GM12878 (cell line): Measurements from ENCODE around the gene STK4. TPM values are rescaled to one million over a fixed set of nuclear protein-coding genes. Genes with fewer than 3 reads are reported as not detected.

Experiments used
- ATAC-seq: fragments of 200-7000 bp; cut with Tn5 transposase; 3 replicates; pipeline ENCODE4 v1.9.1; 2020; ENCODE audit warnings: mild to moderate bottlenecking, moderate library complexity
- BruUV-seq: library from RNA; stranded (reverse); fragments of 400-500 nt; replicated peaks from 2 replicates; lab custom pipeline; 2021; lab: Mats Ljungman, UMichigan
- CTCF ChIA-PET: fragments of 300-600 bp; sonication (Branson Sonifier 250); formaldehyde crosslinking; extraction: SDS; loops from one replicate; lab custom pipeline; 2021; ENCODE audit warnings: inconsistent platforms; lab: Yijun Ruan, JAX
- POLR2A ChIA-PET: fragments of 350-600 bp; formaldehyde crosslinking; extraction: SDS; loops from one replicate; lab custom pipeline; 2021; ENCODE audit warnings: inconsistent platforms; lab: Charles Lee
- RAD21 ChIA-PET: fragments of 300-600 bp; sonication (Branson Sonifier 250); formaldehyde crosslinking; loops from one replicate; lab custom pipeline; 2023; ENCODE audit warnings: antibody characterized with exemption; ENCODE audit not compliant: unreplicated experiment; lab: Charles Lee
- SMC1A ChIA-PET: fragments of 300-600 bp; sonication (Branson Sonifier 250); formaldehyde crosslinking; loops from one replicate; lab custom pipeline; 2023; ENCODE audit not compliant: unreplicated experiment, uncharacterized antibody; lab: Charles Lee
- DNase-seq: peaks from one replicate; pipeline ENCODE4 v3.0.0-alpha.2; 2011; ENCODE audit warnings: low read depth, low spot score
- FAIRE-seq: peaks from 3 replicates; lab custom pipeline; 2011; peaks lifted over from hg19 to GRCh38; lab: Jason Lieb, UNC
- H2AFZ ChIP-seq: 2 replicates; pipeline ENCODE4 v1.6.0; 2011; ENCODE audit warnings: low read depth, low read length, control low read depth; ENCODE audit not compliant: control insufficient read depth
- H3K27ac ChIP-seq: 2 replicates; pipeline ENCODE4 v1.5.1; 2011; ENCODE audit warnings: control low read depth; ENCODE audit not compliant: control insufficient read depth, insufficient read depth
- H3K27me3 ChIP-seq, 2 experiments: replicated peaks in 1 of 2; 2 replicates each; pipeline versions ENCODE4 v1.6.0 to v1.6.1; 2011; ENCODE audit warnings: low read length in 1 of 2; ENCODE audit not compliant: control insufficient read depth in 2 of 2, insufficient read depth in 2 of 2
- H3K36me3 ChIP-seq, 2 experiments: 2 replicates each; pipeline ENCODE4 v1.5.1; 2011; ENCODE audit warnings: low read length in 1 of 2; ENCODE audit not compliant: control insufficient read depth in 2 of 2, insufficient read depth in 2 of 2
- H3K4me1 ChIP-seq: 2 replicates; pipeline ENCODE4 v1.6.1; 2011; ENCODE audit warnings: mild to moderate bottlenecking, low read length, moderate library complexity, mixed read lengths; ENCODE audit not compliant: control insufficient read depth, insufficient read depth
- H3K4me2 ChIP-seq: 2 replicates; pipeline ENCODE4 v1.6.0; 2011; ENCODE audit warnings: control low read depth; ENCODE audit not compliant: control insufficient read depth, insufficient read depth
- H3K4me3 ChIP-seq: fragments of 200-600 bp; sonication (generic); 2 replicates; pipeline ENCODE4 v1.5.1; 2016
- H3K79me2 ChIP-seq: 2 replicates; pipeline ENCODE4 v1.6.0; 2011; ENCODE audit warnings: low read length; ENCODE audit not compliant: control insufficient read depth, insufficient read depth
- H3K9ac ChIP-seq: 2 replicates; pipeline ENCODE4 v1.8.0; 2011; ENCODE audit warnings: low read length, control low read depth, mixed read lengths; ENCODE audit not compliant: control insufficient read depth, insufficient read depth
- H3K9me3 ChIP-seq: replicated peaks from 3 replicates; pipeline ENCODE4 v1.5.1; 2011; ENCODE audit warnings: mild to moderate bottlenecking, low read length; ENCODE audit not compliant: control insufficient read depth, insufficient read depth
- H4K20me1 ChIP-seq: 2 replicates; pipeline ENCODE4 v1.6.0; 2011; ENCODE audit not compliant: control insufficient read depth, insufficient read depth
- BMI1 ChIP-seq: fragments of 450-650 bp; IDR thresholded peaks from 2 replicates; pipeline ENCODE4 v1.6.1; 2016; ENCODE audit warnings: mild to moderate bottlenecking, moderate library complexity, borderline replicate concordance
- EED ChIP-seq: sonication (generic); IDR thresholded peaks from 2 replicates; pipeline ENCODE4 v1.6.1; 2016; ENCODE audit warnings: antibody characterized with exemption, low read depth
- HCFC1 ChIP-seq: fragments of 150-350 bp; IDR thresholded peaks from 2 replicates; pipeline ENCODE4 v1.6.1; 2014; ENCODE audit warnings: low read length
- HDGF ChIP-seq: fragments of 450-650 bp; IDR thresholded peaks from 2 replicates; pipeline ENCODE4 v1.6.1; 2016; ENCODE audit warnings: antibody characterized with exemption
- MYB ChIP-seq: fragments of 150-350 bp; IDR thresholded peaks from 2 replicates; pipeline ENCODE4 v1.6.1; 2014; ENCODE audit warnings: mild to moderate bottlenecking, low read depth, low read length, borderline replicate concordance
- RELA ChIP-seq: fragments of 450-650 bp; IDR thresholded peaks from 2 replicates; pipeline ENCODE4 v1.8.0; 2014; ENCODE audit warnings: borderline replicate concordance; ENCODE audit not compliant: partially characterized antibody
- SREBF1 ChIP-seq: IDR thresholded peaks from 2 replicates; pipeline ENCODE4 v1.6.1; 2012; ENCODE audit warnings: mild to moderate bottlenecking, low read length
- TARDBP ChIP-seq: IDR thresholded peaks from 2 replicates; pipeline ENCODE4 v1.6.1; 2016; ENCODE audit warnings: borderline replicate concordance
- USF1 ChIP-seq: IDR thresholded peaks from 2 replicates; pipeline ENCODE4 v1.6.1; 2011; ENCODE audit warnings: borderline replicate concordance, low read depth, mild to moderate bottlenecking, moderate library complexity, mixed read lengths, low read length; ENCODE audit not compliant: insufficient read depth; ENCODE audit errors: extremely low read length
- ZBTB11 ChIP-seq: fragments of 450-650 bp; formaldehyde crosslinking; IDR thresholded peaks from 2 replicates; pipeline ENCODE4 v1.5.0; 2022; ENCODE audit warnings: mild to moderate bottlenecking, missing genetic modification characterization
- ZNF217 ChIP-seq: fragments of 450-650 bp; IDR thresholded peaks from 2 replicates; pipeline ENCODE4 v1.6.1; 2017; ENCODE audit warnings: antibody characterized with exemption, mild to moderate bottlenecking
- in situ Hi-C: fragments of 300-500 bp; cut with MboI; formaldehyde crosslinking; loops from 9 replicates; pipeline ENCODE4 v1.14.3; 2018; ENCODE audit warnings: mixed read lengths
- intact Hi-C: fragments of 100-400 bp; cut with micrococcal nuclease; formaldehyde crosslinking; loops from one replicate; pipeline ENCODE4 v1.14.2; 2022; ENCODE audit not compliant: unreplicated experiment
- polyA plus RNA-seq, 11 experiments: library from polyadenylated mRNA; depleted of rRNA in 4 of 11; unstranded in 6 of 11; stranded (reverse) in 5 of 11; fragments of >200 nt; fragmentation: Nextera tagmentation in 4 of 11; fragmentation: Illumina TruSeq in 1 of 11; extraction: Ambion mirVana in 4 of 11; extraction: Trizol in 1 of 11; gene quantifications; 1 replicate in 1 of 11; 2 replicates in 10 of 11; pipeline versions ENCODE4 v1.2.1 to v1.2.3, GENCODE V29; 2011 to 2016; ENCODE audit warnings: inconsistent platforms in 2 of 11, missing spikeins in 2 of 11, low read depth in 1 of 11
- total RNA-seq, 4 experiments: library from RNA; depleted of rRNA in 3 of 4; stranded (reverse); fragments of >200 nt in 3 of 4; fragmentation: Illumina TruSeq in 1 of 4; extraction: Trizol in 1 of 4; gene quantifications; 2 replicates each; pipeline versions ENCODE4 v1.2.1 to v1.2.3, GENCODE V29; 2013 to 2021

Gene STK4
- total and polyA plus RNA-seq, 10 of the 15 experiments (the other 5 are each of a cell fraction or from before 2014, with no cell fraction given), result 24.0 to 135 (median 89.7) TPM

DNA sequence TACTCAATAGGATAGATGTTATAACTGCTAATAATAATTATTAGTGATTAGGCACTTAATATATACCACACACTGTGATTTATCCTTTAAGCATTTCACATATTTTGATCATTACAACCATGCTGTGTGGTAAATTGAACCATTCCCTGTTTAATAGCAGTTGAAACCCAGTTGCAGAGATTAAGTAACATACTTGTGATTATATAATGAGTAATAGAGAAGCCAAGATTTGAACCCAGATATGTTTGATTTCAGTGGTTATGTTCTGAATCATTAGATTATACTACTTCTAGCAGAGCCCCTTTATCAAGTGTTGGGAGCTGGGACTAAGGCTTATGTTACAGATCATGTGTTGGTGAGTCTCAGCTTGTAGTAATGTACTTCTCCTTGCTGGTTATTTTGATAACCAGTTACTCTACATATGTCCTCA is 44.1 kb downstream of the STK4 start:
- ATAC-seq (no peak), FAIRE-seq (no peak)
- POLR2A ChIA-PET, result no interaction called here
- RAD21 ChIA-PET, result interaction anchor here (1.7 to 3.5 kb wide), 2 partner anchors 9 to 85 kb away, joined by 6 to 28 read pairs; no protein-coding TSS in a partner anchor
- 0 out of 2 replicates have a peak, but pooled peaks cover 3% of the 10 kb centered on the region for H4K20me1 ChIP-seq
- H3K36me3 ChIP-seq, result peaks cover 2 to 42% of the 10 kb centered on the region in 2 experiments
- in situ Hi-C loops, result no loop called here
- H3K4me3 ChIP-seq, result no peak overlapping the region
- H3K79me2 ChIP-seq, result peaks cover 6% of the 10 kb centered on the region
- TF ChIP-seq HDGF (no peak), ZNF217 (no peak), EED (no peak), TARDBP (no peak), RELA (no peak), ZBTB11 (CRISPR knock-in tag) (no peak), USF1 (no peak), MYB (no peak), HCFC1 (no peak), BMI1 (no peak), SREBF1 (no peak)
- TF ChIP-seq, all 136 proteins: peak for 0
- no peaks in the 10 kb centered on the region for H3K4me1 ChIP-seq
- H3K9me3 ChIP-seq, result no peaks in the 10 kb centered on the region
- H3K27me3 ChIP-seq, result no peaks in the 10 kb centered on the region
- H2AFZ ChIP-seq, result no peak overlapping the region
- DNase-seq, result no peak
- no peak overlapping the region for H3K4me2 ChIP-seq
- BruUV-seq, result TSS peak; percentile 22
- CTCF ChIA-PET, result interaction anchor here (0.6 to 4.6 kb wide), 25 partner anchors 7 to 540 kb away, joined by 3 to 65 read pairs (median 5); no protein-coding TSS in a partner anchor
- intact Hi-C loops, result loop anchor here (5.0 kb wide), 1 partner anchor 87 kb away; no protein-coding TSS in a partner anchor
- H3K27ac ChIP-seq, result no peak overlapping the region
- SMC1A ChIA-PET, result interaction anchor here (0.8 to 1.7 kb wide), 9 partner anchors 10 to 99 kb away, joined by 3 to 5 read pairs (median 3); partner anchors contain the start of gene STK4
- no peak overlapping the region for H3K9ac ChIP-seq
